NCI-H510A treated with DMSO at 0.1 percent for 48 hours (cell line): Measurements from ENCODE around the gene CDC25A.
A peak's percentile ranks its signal among the peaks of the same experiment; 100 is the strongest.
"Not testable (repeated sequence)": the region's sequence is repeated elsewhere in the genome, so short reads cannot be mapped to it uniquely, and the experiment has no call there.

ENCODE experiments used
- DNase-seq: peaks from one replicate; lab custom pipeline; 2025; lab: John Stamatoyannopoulos, UW

The CDC25A gene

GRCh38 chr3:48188266-48189201 is at the start of gene CDC25A:
Gene CDC25A (minus strand): TSS chr3:48188417. CDS start chr3:48187947, 470 bp downstream.
- peak; percentile 96 for DNase-seq

- DNase-seq: no peak
Measured at GRCh38 chr3:48236531-48236930, 48.3 kb upstream of the CDC25A start.

- no peak for DNase-seq
Measured at GRCh38 chr3:48233542-48233941, 45.3 kb upstream of the CDC25A start.

- DNase-seq: peak; percentile 81
Measured at GRCh38 chr3:48232734-48233133, 44.5 kb upstream of the CDC25A start.

- no peak for DNase-seq
Measured at GRCh38 chr3:48232232-48232631, 44.0 kb upstream of the CDC25A start.

- DNase-seq: no peak
Measured at GRCh38 chr3:48226939-48227338, 38.7 kb upstream of the CDC25A start.

- no peak for DNase-seq
Measured at GRCh38 chr3:48225587-48225986, 37.4 kb upstream of the CDC25A start.

GRCh38 chr3:48222616-48223513 is 34.6 kb upstream of the CDC25A start, which contains the start of gene CAMP:
Gene CAMP (plus strand): TSS chr3:48223495. CDS start chr3:48223512, 17 bp downstream.
- DNase-seq: peak; percentile 14

- no peak for DNase-seq
Measured at GRCh38 chr3:48220746-48221145, 32.5 kb upstream of the CDC25A start.

- DNase-seq: no peak
Measured at GRCh38 chr3:48219543-48219942, 31.3 kb upstream of the CDC25A start.

- DNase-seq: no peak
Measured at GRCh38 chr3:48218537-48218936, 30.3 kb upstream of the CDC25A start.

- no peak for DNase-seq
Measured at GRCh38 chr3:48217449-48217848, 29.2 kb upstream of the CDC25A start.

GRCh38 chr3:48215876-48216275 is 27.7 kb upstream of the CDC25A start:
- DNase-seq: no peak

GRCh38 chr3:48215466-48215865 is 27.2 kb upstream of the CDC25A start:
- DNase-seq: no peak

- DNase-seq: no peak
Measured at GRCh38 chr3:48215019-48215418, 26.8 kb upstream of the CDC25A start.

GRCh38 chr3:48214225-48214624 is 26.0 kb upstream of the CDC25A start:
- DNase-seq: no peak

GRCh38 chr3:48211776-48212175 is 23.6 kb upstream of the CDC25A start:
- not testable (repeated sequence) for DNase-seq

- not testable (repeated sequence) for DNase-seq
Measured at GRCh38 chr3:48210534-48210933, 22.3 kb upstream of the CDC25A start.

- DNase-seq: no peak
Measured at GRCh38 chr3:48209445-48209844, 21.2 kb upstream of the CDC25A start.

- DNase-seq: no peak
Measured at GRCh38 chr3:48208076-48208475, 19.9 kb upstream of the CDC25A start.

- DNase-seq: no peak
Measured at GRCh38 chr3:48202632-48203031, 14.4 kb upstream of the CDC25A start.

GRCh38 chr3:48199117-48199516 is 10.9 kb upstream of the CDC25A start:
- no peak for DNase-seq

GRCh38 chr3:48196611-48197010 is 8.4 kb upstream of the CDC25A start:
- DNase-seq: no peak
